Activated B cell treated with CpG ODN at 0.5 μM for 24 hours (primary cell): ENCODE results near the gene CNOT4. TPM values are rescaled to one million over a fixed set of nuclear protein-coding genes. Genes with fewer than 3 reads are reported as not detected.

Experiments
- ATAC-seq: fragments of 200-7000 bp; cut with Tn5 transposase; one replicate; pipeline ENCODE4 v1.10.0; 2021; ENCODE audit warnings: low read depth, mild to moderate bottlenecking, moderate library complexity
- CTCF ChIA-PET: fragments of 350-600 bp; sonication (Branson Sonifier 250); formaldehyde crosslinking; loops from one replicate; lab custom pipeline; 2021; ENCODE audit warnings: antibody characterized with exemption; lab: Charles Lee
- POLR2A ChIA-PET: fragments of 350-600 bp; sonication (Branson Sonifier 250); formaldehyde crosslinking; loops from one replicate; lab custom pipeline; 2021; ENCODE audit warnings: antibody characterized with exemption; lab: Charles Lee
- DNase-seq: peaks from one replicate; pipeline ENCODE4 v3.0.0; 2022
- H3K27ac Mint-ChIP-seq: one replicate; pipeline ENCODE4 v1.8.0; 2020; ENCODE audit warnings: mixed read lengths
- H3K27me3 Mint-ChIP-seq: one replicate; pipeline ENCODE4 v1.8.0; 2021; ENCODE audit warnings: mixed read lengths
- H3K36me3 Mint-ChIP-seq: one replicate; pipeline ENCODE4 v1.8.0; 2021; ENCODE audit warnings: low read depth, mixed read lengths
- H3K4me1 Mint-ChIP-seq: one replicate; pipeline ENCODE4 v1.8.0; 2021; ENCODE audit warnings: mixed read lengths
- H3K4me3 Mint-ChIP-seq: one replicate; pipeline ENCODE4 v1.8.0; 2020; ENCODE audit warnings: mild to moderate bottlenecking, mixed read lengths
- H3K9me3 Mint-ChIP-seq: one replicate; pipeline ENCODE4 v1.8.0; 2020; ENCODE audit warnings: mixed read lengths
- CTCF ChIP-seq: fragments of 200-600 bp; IDR thresholded peaks from one replicate; pipeline ENCODE4 v1.8.0; 2022; ENCODE audit warnings: antibody characterized with exemption, mild to moderate bottlenecking
- intact Hi-C: fragments of 100-400 bp; cut with micrococcal nuclease; formaldehyde crosslinking; loops from one replicate; pipeline ENCODE4 v1.15.1; 2024
- total RNA-seq: library from RNA; stranded (reverse); gene quantifications from 2 replicates; pipeline ENCODE4 v1.2.3, GENCODE V29; 2022

Gene CNOT4
- total RNA-seq, 1 donor from 2014 or later, result 36.8 TPM

GRCh38 chr7:135538376-135538775 is 28.5 kb upstream of the CNOT4 start:
- H3K36me3 Mint-ChIP-seq, result no peaks in the 10 kb centered on the region
- H3K27ac Mint-ChIP-seq, result no peak overlapping the region
- peaks cover 10% of the 10 kb centered on the region for H3K27me3 Mint-ChIP-seq
- ChIA-PET POLR2A (no interaction called here), CTCF (no interaction called here)
- TF ChIP-seq CTCF, result no peak
- H3K4me1 Mint-ChIP-seq, result no peaks in the 10 kb centered on the region
- no peak for ATAC-seq
- intact Hi-C loops, result no loop called here
- no peak overlapping the region for H3K4me3 Mint-ChIP-seq
- H3K9me3 Mint-ChIP-seq, result no peaks in the 10 kb centered on the region
- DNase-seq, result no peak

GRCh38 chr7:135537905-135538304 is 28.0 kb upstream of the CNOT4 start:
- Mint-ChIP-seq H3K4me3 (no peak overlapping the region), H3K4me1 (no peaks in the 10 kb centered on the region), H3K27ac (no peak overlapping the region), H3K36me3 (no peaks in the 10 kb centered on the region), H3K9me3 (no peaks in the 10 kb centered on the region), H3K27me3 (peaks cover 10% of the 10 kb centered on the region)
- ChIA-PET POLR2A (no interaction called here), CTCF (no interaction called here)
- DNase-seq (no peak), ATAC-seq (no peak)
- no peak for TF ChIP-seq CTCF
- intact Hi-C loops, result no loop called here

GRCh38 chr7:135537453-135537852 is 27.6 kb upstream of the CNOT4 start:
- ChIA-PET POLR2A (no interaction called here), CTCF (no interaction called here)
- no peaks in the 10 kb centered on the region for H3K36me3 Mint-ChIP-seq
- no peak for DNase-seq
- H3K9me3 Mint-ChIP-seq, result no peaks in the 10 kb centered on the region
- no peak for TF ChIP-seq CTCF
- intact Hi-C loops, result no loop called here
- peaks cover 10% of the 10 kb centered on the region for H3K27me3 Mint-ChIP-seq
- H3K27ac Mint-ChIP-seq, result no peak overlapping the region
- H3K4me3 Mint-ChIP-seq, result no peak overlapping the region
- no peak for ATAC-seq
- no peaks in the 10 kb centered on the region for H3K4me1 Mint-ChIP-seq

GRCh38 chr7:135536150-135536549 is 26.2 kb upstream of the CNOT4 start:
- ATAC-seq (no peak), DNase-seq (no peak)
- Mint-ChIP-seq H3K27ac (no peak overlapping the region), H3K9me3 (no peaks in the 10 kb centered on the region), H3K36me3 (no peaks in the 10 kb centered on the region), H3K27me3 (peaks cover 12% of the 10 kb centered on the region), H3K4me1 (no peaks in the 10 kb centered on the region), H3K4me3 (no peak overlapping the region)
- TF ChIP-seq CTCF, result no peak
- intact Hi-C loops, result no loop called here
- CTCF ChIA-PET, result no interaction called here
- POLR2A ChIA-PET, result no interaction called here

- ATAC-seq (no peak), DNase-seq (no peak)
- Mint-ChIP-seq H3K27ac (no peak overlapping the region), H3K4me1 (no peaks in the 10 kb centered on the region), H3K9me3 (peaks cover 3% of the 10 kb centered on the region), H3K4me3 (no peak overlapping the region), H3K27me3 (peaks cover 5% of the 10 kb centered on the region), H3K36me3 (no peaks in the 10 kb centered on the region)
- ChIA-PET POLR2A (no interaction called here), CTCF (interaction anchor here (0.6 kb wide), 1 partner anchor 19 kb away, joined by 3 read pairs; no protein-coding TSS in a partner anchor)
- TF ChIP-seq CTCF, result no peak
- intact Hi-C loops, result no loop called here
These were observed 17.1 kb upstream of the CNOT4 start for GRCh38 chr7:135527025-135527424.
